COLO668 (cell line): Measurements from ENCODE around the gene NTMT1.
A peak's percentile ranks its signal among the peaks of the same experiment; 100 is the strongest.
"Not testable (repeated sequence)": the region's sequence is repeated elsewhere in the genome, so short reads cannot be mapped to it uniquely, and the experiment has no call there.

Experiments
- DNase-seq: peaks from one replicate; lab custom pipeline; 2025; ENCODE audit not compliant: unreplicated experiment; lab: John Stamatoyannopoulos, UW

The NTMT1 gene

DNA sequence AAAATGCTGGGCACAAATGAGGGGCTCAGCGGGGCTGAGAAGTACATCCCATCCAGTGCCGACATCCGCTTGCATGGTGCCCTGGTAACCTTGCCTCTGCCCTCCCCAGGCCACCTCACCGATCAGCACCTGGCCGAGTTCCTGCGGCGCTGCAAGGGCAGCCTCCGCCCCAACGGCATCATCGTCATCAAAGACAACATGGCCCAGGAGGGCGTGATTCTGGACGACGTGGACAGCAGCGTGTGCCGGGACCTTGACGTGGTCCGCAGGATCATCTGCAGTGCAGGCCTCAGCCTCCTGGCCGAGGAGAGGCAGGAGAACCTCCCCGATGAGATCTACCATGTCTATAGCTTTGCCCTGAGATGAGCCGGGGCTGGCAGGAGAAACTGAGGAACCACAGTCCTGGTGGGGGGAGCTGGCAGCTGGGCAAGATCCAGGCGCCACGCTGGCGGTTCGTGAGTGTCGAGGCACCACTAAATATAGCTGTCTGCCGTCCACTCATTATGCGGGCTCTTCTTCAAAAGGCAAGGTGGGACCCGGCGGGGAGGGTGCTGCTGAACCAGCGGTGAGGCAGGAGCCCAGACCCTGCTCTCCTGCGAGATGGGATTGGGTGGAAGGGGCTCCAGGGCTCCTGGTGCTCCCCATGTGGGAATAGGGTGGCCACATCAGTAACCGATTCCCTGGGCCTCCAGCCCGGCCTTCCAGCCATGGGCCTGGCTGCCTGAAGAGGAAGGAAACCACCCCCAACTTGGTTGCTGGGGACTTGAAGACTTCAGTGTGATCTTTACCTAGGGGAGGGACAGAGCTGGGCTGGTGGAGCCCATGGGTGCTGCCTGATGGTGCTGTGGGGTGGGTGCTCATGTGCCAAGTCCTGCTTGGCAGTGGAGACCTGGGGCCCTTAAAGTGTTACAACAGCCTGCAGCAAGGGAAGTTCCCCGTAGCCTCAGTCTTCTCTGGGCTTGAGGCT is 9.4 kb downstream of the NTMT1 start:
- no peak for DNase-seq

DNA sequence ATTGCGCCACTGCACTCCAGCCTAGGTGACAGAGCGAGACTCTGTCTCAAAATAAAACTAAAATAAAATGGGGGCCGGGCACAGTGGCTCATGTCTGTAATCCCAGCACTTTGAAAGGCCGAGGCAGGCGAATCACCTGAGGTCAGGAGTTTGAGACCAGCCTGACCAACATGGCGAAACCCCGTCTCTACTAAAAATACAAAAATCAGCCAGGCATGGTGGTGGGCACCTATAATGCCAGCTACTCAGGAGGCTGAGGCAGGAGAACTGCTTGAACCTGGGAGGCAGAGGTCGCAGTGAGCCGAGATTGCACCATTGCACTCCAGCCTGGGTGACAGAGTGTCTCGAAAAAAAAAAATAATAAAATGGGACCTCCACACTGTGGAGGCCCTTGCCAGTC is 10.4 kb downstream of the NTMT1 start:
- DNase-seq, result not testable (repeated sequence)

DNA sequence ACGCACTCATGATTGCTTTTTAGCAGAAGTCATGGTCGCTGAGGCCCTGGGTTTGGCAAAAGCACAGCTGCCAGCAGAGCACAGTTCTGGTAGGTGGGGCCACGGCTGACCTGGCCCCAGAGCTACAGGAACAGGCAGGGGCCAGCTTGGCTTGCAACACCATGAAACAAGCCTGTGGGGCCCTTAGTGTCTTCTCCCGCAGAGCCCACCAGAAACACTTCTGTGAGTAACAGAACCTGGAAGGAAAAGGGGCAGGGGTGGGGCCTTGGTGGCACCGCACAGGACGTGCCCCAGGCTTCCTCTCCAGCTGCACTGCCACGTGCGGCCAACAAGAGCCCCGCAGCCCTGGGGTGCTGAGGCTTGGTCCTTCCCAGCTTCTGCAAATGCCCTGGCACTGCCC is 11.1 kb downstream of the NTMT1 start:
- DNase-seq, result no peak

DNA sequence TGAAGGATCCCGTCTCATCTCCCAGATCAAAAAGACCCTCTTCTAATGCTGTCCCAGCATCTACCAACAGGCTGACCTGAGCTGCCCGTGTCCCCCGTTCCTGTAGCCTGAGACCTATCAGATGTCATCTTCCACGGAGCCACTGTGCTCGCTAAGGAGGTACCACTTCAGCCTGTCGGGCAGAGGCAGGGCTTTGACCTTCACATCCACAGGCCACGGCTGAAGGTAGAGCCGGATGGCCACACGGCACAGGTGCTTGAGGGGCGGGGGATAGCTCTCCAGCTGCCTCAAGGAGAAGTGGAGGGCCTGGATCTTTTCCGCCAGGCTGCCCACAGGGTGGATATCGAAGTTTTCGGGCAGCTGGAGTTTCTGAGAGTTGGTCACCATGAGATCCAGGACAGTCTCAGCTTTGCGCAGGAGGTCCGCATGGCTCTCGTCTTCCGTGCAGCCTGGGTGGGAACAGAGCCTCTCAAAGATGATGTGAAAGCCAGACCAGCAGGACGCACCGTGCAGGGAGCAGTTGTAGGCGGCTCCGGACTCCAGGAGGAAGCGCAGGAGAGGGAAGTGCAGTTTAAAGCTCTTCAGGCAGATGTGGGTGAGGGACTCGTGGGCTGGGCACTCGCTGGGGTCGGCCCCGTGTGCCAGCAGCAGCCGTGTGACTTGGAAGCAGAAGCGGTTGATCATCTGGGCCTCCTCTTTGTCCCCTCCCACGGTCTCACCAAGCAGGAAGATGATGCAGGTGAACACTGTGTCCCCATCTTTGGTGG is 11.9 kb downstream of the NTMT1 start:
- no peak for DNase-seq

DNA sequence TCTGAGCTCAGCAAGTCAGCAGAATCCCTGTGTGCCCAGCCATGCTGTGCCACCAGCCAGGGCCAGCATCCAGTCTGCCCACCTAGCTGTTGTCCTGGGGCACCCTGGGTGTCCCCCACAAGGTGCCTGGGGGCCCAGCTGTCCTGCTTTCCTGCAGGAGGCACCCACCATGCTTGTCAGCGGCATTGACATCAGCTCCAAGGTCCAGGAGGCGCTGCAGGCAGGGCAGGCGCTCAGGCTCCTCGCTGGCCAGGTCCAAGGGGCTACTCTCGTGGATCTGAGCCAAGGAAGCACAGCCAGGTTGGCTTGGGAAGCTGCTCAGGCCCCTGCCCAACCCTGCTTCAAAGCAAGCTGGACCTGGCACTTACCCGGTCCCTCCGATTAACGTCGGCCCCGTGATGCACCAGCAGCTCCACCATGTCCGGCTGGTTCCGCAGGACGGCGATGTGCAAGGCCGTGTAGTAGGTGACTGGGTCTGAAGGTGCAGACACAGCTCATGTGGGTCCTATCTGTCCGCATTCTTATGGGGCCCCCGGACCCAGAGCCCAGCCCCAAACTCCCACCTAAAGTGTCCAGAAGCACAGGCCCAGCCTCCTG is 13.2 kb downstream of the NTMT1 start:
- DNase-seq, result no peak

DNA sequence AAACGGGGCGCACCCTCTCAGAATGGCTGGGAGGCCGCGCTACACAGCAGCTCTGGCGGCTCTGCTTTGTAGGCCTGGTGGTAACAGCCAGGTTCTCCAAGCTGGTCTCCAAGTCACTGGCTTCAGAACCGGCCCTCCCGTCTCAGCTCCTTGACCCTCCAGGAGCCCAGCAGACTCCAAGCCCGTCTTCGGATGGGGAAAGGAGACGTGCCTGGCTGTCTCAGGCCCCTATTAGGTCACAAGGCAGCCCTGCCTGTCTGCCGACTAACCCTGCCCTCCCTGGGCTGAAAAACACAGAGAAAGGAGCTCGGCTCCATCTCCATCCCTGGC is 13.8 kb downstream of the NTMT1 start:
- DNase-seq, result no peak

DNA sequence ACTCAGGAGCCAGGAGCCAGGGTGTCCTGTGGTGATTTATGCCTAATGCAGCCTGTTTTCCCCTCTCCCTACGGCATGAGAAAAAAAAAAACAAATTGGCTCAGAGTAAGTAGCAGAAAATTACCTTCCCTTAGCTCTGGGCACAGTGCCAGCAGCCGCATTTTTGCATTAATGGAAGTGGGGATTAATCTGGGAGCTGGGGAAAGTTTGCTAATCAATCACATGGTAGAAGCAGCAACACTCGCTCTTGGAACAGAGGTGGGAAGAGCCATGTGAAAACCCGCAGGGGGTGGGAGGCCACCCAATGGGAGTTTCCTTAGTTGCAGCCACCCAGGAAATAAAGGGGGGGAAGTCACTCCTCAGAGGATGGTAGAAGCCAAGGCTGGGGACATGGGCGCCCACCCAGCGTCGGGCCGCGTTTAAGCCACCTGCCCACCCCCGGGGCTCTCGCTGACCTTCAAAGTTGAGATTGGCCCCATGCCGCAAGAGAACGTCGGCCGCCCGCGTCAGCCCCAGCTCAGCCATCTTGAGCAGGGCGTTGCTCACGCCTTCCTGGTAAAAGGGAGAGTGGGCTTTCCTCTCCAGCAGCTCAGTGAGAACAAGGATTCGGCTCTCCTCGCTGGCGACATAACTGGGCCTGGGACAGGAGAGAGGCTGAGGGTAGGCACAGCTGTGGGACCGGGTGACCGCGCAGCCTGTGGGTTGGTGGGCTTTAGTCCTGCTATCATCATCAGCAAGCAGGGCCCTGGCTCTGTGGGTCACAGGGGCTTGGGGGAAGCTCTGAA is 14.3 kb downstream of the NTMT1 start:
- DNase-seq, result peak; percentile 21

DNA sequence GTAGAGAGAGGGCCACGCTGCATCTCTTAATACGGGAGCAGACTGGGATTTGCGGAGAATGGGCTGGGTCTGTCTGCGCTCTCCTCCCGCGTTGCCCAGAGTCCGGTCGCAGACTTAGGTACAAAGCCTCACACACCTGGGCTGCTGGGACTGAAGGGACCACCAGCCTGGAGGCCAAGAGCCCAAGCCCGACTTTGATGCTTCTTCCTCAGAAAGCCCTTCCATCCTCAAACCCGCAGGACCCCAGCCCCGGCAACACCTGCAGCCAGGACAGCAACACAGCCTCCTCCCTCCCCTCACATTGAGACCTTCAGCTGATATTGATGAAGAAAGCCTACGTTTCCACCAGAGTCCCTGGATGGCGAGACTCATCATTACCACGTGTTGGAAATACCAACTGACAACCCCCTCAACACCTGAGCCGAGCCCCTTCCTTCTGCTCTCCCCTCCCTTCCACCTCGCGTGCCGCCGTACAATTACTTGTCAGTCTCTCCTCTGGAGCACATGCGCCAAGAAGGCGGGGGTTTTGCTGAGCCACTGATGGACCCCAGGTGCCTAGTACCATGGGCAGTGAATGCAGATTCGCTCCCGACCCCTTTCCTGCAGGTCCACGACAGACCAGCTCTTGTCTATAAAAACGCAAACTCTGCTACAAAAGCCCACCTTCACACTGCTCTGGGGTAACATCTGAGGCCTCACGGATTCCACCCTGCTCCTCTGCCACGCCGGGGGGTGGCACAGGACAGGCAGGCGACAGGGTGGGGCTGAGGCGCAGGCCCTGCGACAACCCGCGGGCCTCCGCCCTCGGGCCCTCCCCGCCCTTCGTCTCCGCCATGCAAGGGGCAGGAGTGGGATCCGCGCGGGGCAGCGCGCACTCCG is 15.1 kb downstream of the NTMT1 start:
- DNase-seq, result peak; percentile 13

DNA sequence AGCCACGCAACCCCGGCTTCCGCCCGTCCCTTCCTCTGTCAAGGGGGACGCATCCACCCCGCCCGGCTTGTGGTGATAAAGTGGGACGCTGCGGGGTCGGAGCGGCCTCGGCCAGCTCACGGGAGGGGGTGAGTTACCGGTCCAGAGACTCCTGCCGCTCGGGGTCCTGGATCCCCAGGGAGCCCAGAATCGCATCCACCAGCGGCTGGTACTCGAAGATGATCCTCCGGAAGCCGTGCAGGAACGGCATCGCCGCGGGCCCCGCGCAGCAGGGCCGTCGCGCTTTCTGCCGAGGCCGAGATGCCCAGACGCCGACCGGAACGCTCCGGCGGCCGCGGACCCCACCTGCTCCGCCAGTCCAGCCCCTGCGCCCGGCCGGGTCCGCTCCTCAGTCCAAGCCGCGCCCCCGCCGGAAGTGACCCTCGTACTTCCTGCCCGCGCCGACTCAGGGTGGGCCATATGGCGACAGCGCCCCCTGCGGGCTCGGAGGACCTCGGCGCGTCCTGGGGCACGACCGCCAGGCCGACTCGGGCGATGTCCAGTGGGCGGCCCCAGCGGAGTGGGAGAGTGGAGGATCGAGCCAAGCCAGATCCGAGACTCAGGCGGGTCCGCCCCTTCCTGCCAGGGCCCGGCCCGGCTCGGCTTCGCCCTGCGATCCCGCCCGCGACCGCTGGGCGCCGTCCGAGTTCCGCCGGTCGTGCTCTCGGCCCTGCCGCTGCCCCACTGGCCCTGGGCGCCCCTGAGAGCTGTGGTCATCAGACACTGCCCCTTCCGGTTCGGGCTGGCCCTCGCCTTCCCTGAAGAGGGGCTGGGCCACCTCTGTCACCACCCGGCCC is 16.0 kb downstream of the NTMT1 start, which contains the start of gene ASB6:
Gene ASB6 (minus strand): TSS at position 402 of the 836 bp plus-strand sequence. CDS start 152 bp downstream, at position 250.
- peak; percentile 91 for DNase-seq

DNA sequence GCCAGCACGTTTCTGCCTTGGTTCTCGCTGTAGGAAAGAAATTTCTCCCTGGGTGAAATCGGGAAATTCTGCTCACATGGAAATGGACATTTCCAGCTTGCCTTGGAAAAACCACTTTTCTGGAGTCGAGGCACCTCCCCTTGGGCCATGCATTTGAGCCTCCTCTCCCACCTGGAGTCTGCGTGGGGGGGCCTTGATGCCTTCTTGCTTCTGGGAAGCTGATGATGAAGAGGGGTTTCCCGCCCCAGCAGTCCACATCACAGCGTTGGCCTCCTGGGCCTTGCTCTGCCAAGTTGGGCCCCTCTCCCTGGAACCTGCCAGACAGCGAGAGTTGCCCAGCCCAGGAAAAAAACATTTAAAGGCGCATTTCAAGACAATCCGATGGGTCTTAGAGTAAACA is 17.7 kb downstream of the NTMT1 start:
- DNase-seq, result no peak

DNA sequence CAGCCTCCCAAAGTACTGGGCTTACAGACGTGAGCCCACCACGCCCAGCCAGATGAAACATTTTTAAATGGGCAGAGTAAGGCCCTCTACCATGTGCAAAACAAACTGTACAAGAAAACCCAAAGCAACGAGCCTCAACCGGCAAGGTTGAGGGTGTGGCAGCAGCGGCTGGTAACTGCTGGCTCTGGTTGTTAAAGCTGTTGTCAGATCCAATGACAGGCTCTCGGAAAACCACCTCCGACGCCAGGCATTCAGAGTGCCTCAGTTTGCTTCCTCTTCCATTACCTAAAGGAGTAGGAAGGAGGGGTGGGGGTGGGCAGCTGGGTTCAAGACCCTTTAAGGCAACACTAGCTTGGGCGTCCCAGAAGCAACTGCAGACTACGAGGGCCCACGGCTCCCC is 18.4 kb downstream of the NTMT1 start:
- no peak for DNase-seq

DNA sequence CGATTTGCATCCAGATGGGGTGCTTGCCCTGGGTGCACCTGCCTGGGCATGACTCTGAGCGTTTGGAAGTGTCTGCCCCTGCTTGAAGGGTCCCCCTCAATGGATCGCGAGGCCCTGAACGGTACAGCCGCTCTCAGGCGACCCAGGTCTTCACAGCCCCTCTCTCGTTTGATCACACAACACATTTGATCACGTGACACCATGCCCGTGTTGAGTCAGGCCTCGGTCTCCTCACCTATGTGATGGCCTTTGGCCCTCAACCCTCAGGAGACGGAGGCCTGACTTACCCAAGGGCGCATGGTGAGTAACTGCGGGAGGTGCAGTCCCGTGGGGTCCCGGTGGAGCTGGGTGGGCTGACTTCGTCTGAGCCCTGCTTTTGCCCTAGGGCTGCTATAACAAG is 18.9 kb downstream of the NTMT1 start:
- no peak for DNase-seq

DNA sequence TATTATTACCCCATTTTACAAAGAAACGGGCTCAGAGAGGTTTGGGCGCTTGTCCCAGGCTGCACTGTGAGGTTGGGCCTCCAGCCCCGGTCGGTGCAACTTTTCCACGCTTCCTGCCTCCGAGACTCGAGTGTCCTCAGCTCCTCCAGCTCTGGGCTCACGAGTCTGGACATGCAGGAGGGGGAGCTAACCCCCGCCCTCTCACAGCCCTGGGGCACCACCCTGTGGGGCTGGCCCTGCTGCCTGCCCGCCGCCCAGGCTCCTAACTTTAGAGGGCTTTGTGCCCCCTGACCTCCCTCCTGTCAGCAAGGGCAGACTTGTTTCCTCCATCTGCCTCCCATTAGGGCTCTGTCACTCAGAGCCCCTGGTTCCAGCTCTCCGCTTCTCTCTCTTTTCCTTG is 20.3 kb downstream of the NTMT1 start:
- no peak for DNase-seq

DNA sequence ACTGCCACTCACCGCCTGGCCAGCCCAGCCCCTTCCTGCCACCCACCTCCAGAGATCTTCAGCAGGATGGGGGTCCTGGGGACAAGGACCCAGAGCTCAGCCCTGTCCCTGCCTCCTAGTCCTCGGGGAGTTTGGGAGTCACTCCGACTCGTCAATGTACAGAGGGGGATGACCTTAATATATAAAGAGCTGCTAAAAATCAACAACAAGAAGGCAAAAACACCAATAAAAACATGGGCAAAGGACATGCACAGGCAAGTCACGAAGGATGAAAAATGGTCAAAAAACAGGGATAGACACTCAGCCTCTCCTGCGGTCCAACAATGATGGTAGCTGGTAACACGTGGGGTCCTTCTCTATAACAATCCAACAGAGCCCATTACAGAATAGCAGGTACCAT is 20.7 kb downstream of the NTMT1 start:
- DNase-seq, result no peak

DNA sequence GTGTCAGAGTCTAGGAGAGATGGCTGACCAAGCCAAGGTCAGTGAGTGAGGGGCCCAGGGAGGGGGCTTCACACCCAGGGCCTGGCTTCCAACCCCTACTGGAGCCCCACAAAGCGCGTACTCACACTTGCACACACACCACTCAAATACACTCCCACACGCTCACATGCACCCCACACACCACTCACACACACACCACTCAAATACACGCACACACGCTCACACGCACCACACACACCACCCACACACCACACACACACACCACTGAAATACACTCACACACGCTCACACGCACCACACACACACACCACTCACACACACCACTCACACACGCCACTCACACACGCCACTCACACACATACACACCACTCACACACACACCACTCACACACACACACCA is 21.7 kb downstream of the NTMT1 start:
- no peak for DNase-seq

DNA sequence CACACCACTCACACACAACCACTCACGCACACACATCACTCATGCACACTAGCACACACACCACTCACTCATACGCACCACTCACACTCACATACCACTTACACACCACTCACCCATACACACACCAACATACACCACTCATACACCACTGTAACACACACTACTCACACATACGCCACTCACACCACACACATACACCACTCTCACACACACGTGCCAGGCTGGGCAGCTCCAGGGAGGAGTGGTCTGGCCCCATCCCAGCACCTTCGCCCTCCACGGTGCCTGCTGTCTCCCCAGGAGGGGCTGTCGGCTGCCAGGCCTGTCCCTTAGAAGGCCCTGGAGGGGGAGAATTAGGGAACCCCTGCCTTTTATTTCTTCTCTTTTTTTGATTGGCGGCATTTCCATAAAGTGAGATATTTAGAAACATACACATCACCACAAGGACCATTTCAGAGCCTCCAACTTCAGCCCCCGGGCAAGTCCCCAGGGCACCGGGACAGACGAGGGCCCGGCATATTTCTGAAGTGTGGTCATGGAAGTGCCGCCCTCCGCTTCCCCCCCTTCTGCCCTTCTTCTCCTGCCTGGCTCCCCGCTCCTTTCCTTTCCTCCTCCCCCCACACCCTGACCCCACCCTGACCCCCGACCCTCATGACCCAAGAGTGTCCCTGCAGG is 22.3 kb downstream of the NTMT1 start:
- DNase-seq, result no peak

DNA sequence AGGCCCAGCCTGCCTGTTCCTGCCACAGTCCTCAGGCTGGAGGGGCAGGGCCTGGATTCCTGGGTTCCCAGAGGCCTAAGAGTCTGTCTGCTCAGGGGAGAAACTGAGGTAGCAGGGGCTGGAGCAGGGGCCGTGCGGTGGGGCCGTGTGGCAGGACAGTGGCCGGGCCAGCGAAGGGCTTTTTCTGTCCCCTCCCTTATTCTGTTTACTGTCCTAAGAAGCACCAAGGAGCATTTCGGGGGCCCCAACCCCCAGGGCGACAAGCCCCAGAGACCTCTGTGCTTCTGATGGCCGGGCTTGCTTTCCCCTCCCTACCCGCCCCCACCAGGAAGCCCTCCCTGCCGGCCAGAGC is 22.8 kb downstream of the NTMT1 start:
- DNase-seq, result no peak
